Measurements from ENCODE around the gene FKBP1C. TPM values are rescaled to one million over a fixed set of nuclear protein-coding genes. Genes with fewer than 3 reads are reported as not detected.
"Not testable (repeated sequence)": the region's sequence is repeated elsewhere in the genome, so short reads cannot be mapped to it uniquely, and the experiment has no call there.

FKBP1C gene
- total and polyA plus RNA-seq, 11 donors = 0.28 to 4.7 (median 1.7) TPM; not detected in 4

GRCh38 chr6:63214816-63215215 lies 3.5 kb downstream of the FKBP1C start:
- Histone ChIP-seq H3K27ac (no peak overlapping the region), H3K36me3 (no peaks in the 10 kb centered on the region), H3K4me3 (no peak overlapping the region), H3K27me3 (no peaks in the 10 kb centered on the region), H3K9me3 (peaks cover 0 to 18% (median 0%) of the 10 kb centered on the region in 12 donors), H3K4me1 (no peaks in the 10 kb centered on the region)
- no peak for DNase-seq
- TF ChIP-seq CTCF (IDR thresholded peaks at IDR 0.05) = no peak
- no peak for TF ChIP-seq POLR2A (IDR thresholded peaks at IDR 0.05)
- intact Hi-C loops (cut with DNase I) = no loop called here
- ATAC-seq = no peak
- 37 to 44% (median 41%) methylated on average over 3 of the region's 3 CpGs for WGBS, 4 donors

- no peak for DNase-seq
- H3K9me3 ChIP-seq = no peaks in the 10 kb centered on the region
- no peak for TF ChIP-seq CTCF (IDR thresholded peaks at IDR 0.05)
- no peak for TF ChIP-seq POLR2A (IDR thresholded peaks at IDR 0.05)
- no peak for ATAC-seq
- H3K27me3 ChIP-seq = no peaks in the 10 kb centered on the region
- no peak overlapping the region for H3K4me3 ChIP-seq
- no peaks in the 10 kb centered on the region for H3K36me3 ChIP-seq
- intact Hi-C loops (cut with DNase I) = no loop called here
- H3K4me1 ChIP-seq = no peaks in the 10 kb centered on the region
- no peak overlapping the region for H3K27ac ChIP-seq
- WGBS, 4 donors = 54 to 71% (median 60%) methylated on average over 2 of the region's 2 CpGs
These were observed 12.9 kb downstream of the FKBP1C start for GRCh38 chr6:63224179-63224578.

GRCh38 chr6:63225987-63226386 lies 14.7 kb downstream of the FKBP1C start:
- intact Hi-C loops (cut with DNase I); H3K9me3 ChIP-seq; H3K27me3 ChIP-seq; ATAC-seq; H3K36me3 ChIP-seq; H3K4me3 ChIP-seq; DNase-seq; H3K4me1 ChIP-seq; H3K27ac ChIP-seq: not testable (repeated sequence)
- WGBS, 4 donors = 57 to 64% (median 61%) methylated on average over 4 of the region's 4 CpGs

GRCh38 chr6:63227928-63228894 lies 16.9 kb downstream of the FKBP1C start:
- H3K4me1 ChIP-seq; H3K27ac ChIP-seq; H3K4me3 ChIP-seq; intact Hi-C loops (cut with DNase I); H3K36me3 ChIP-seq; H3K27me3 ChIP-seq; DNase-seq; ATAC-seq; H3K9me3 ChIP-seq: not testable (repeated sequence)
- 87 to 90% (median 89%) methylated on average over 19 to 32 of the region's 32 CpGs for WGBS, 4 donors

GRCh38 chr6:63230027-63230426 lies 18.8 kb downstream of the FKBP1C start:
- intact Hi-C loops (cut with DNase I); DNase-seq; H3K4me1 ChIP-seq; H3K9me3 ChIP-seq; ATAC-seq; H3K27ac ChIP-seq; H3K27me3 ChIP-seq; H3K36me3 ChIP-seq; H3K4me3 ChIP-seq: not testable (repeated sequence)
- WGBS, 4 donors = 79 to 88% (median 85%) methylated on average over 11 to 13 of the region's 13 CpGs

GRCh38 chr6:63230511-63230910 lies 19.2 kb downstream of the FKBP1C start:
- H3K9me3 ChIP-seq; intact Hi-C loops (cut with DNase I); H3K4me1 ChIP-seq; H3K27me3 ChIP-seq; H3K27ac ChIP-seq; H3K4me3 ChIP-seq; H3K36me3 ChIP-seq; ATAC-seq; DNase-seq: not testable (repeated sequence)
- WGBS, 4 donors = 59 to 83% (median 77%) methylated on average over 6 to 12 of the region's 12 CpGs

Data from heart left ventricle (tissue), 16 donors.